Hematopoietic multipotent progenitor cell treated with erythropoietin and hydrocortisone succinate and interleukin-3 and kit ligand, for 8 days (in vitro differentiated cells): ENCODE measurements around the gene USP47.
A peak's percentile ranks its signal among the peaks of the same experiment; 100 is the strongest.
"Not testable (repeated sequence)": the region's sequence is repeated elsewhere in the genome, so short reads cannot be mapped to it uniquely, and the experiment has no call there.

Experiments used
- DNase-seq: peaks from one replicate; pipeline ENCODE4 v3.0.0-alpha.2; 2015

USP47 gene

GRCh38 chr11:11831406-11831805 is 10.4 kb upstream of the USP47 start:
- DNase-seq, result not testable (repeated sequence)

DNA sequence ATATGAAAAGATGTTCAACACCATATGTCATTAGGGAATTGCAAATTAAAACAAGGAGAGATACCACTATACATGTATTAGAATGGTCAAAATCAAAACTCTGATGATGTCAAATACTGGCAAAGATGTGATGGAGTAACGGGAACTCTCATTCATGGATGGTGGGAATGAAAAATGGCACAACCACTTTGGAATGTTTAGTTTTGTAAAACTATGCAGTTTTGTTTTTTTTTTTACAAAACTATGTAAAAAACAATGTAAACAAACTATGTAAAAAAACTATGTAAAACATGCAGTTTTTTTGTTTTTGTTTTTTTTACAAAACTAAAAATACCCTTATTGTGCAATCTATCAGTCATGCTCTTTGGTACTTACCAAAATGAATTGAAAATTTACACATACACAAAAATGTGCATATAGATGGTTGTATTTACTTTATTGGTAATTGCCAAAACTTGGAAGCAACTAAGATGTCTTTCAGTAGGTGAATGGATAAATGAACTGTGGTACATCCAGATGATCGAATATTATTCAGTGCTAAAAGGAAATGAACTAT is 5.0 kb upstream of the USP47 start:
- DNase-seq, result no peak

DNA sequence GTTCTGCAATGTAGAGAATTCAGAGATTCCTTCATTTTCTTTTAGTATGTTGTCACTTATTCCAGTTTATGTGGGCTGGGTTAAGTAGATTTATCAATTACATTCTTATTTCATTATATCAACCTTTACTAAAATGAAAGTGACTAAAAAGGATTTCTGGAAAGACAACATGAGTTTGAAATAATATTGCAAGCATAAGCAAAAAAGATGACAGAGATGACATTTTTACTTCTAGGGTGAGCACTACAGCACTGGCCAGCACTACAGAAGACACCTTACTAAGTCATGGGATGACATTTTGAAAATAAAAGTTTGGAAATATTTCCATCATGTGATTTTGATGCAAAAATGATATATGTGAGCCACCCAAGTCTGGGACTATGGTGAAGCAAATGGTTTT is 2.1 kb upstream of the USP47 start:
- DNase-seq, result no peak

- DNase-seq, result peak; percentile 41
Measured at GRCh38 chr11:11841116-11841722, 553 bp upstream of the USP47 start.

- peak; percentile 87 for DNase-seq
Measured at GRCh38 chr11:11842421-11843008, 743 bp downstream of the USP47 start.

- DNase-seq, result peak; percentile 55
Measured at GRCh38 chr11:11843211-11843621, 1.4 kb downstream of the USP47 start.

- peak; percentile 24 for DNase-seq
Measured at GRCh38 chr11:11843642-11844041, 1.9 kb downstream of the USP47 start.

DNA sequence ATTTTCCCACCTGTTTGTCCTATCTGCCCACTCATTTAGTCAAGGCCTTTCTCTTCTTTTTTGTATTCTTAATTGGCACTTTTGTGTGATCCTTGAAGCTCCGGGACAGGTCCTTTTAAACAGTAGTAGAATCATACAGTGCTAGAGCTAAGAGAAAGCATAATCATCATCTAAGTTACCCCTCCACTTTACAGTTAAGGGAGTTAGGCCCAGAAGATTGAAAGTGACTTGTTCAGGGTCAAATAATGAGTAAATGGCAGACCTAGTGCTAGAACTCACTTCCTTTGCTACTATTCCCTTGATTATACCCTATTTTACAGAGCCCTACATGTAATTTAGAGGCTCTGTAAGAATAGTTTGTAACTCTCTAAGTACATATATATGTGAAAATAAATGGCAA is 2.5 kb downstream of the USP47 start:
- DNase-seq, result no peak

DNA sequence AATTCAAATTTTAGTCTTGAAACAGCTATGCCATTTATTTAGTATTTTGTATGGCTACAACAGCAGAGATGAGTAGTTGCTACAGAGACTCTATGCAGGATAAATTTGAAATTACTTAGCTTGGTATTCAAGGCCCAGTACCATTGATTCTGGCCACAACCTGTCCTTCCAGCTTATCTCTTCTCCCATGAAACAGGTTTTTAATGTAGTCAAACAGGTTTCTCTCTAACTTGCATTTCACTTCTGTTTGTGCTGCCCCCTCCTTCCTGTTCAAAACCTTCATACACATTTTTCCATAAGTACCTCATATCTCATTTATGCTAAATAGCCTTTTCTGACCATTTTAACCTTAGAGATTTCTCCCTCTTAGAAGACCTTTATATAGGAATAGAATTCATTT is 3.3 kb downstream of the USP47 start:
- peak; percentile 30 for DNase-seq

DNA sequence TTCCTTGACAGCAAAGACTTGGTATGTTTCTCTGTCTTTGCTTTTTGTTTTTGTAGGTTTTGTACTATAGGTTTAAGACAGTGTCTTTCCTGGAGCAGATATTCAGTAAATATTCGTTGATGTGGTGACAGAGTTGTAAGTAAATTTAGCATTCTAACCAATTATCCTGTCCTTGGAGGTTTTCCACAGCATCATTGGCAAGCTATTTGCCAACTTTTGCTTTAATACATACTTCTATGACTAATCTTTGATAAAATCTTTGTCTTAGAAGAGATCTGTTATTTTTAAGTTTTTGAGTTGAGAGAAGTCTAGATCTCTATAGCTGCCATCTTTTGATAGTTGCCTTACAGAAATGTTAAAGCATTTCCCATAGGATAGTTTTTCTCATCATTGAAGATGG is 3.8 kb downstream of the USP47 start:
- no peak for DNase-seq

- no peak for DNase-seq
Measured at GRCh38 chr11:11847082-11847481, 5.3 kb downstream of the USP47 start.

DNA sequence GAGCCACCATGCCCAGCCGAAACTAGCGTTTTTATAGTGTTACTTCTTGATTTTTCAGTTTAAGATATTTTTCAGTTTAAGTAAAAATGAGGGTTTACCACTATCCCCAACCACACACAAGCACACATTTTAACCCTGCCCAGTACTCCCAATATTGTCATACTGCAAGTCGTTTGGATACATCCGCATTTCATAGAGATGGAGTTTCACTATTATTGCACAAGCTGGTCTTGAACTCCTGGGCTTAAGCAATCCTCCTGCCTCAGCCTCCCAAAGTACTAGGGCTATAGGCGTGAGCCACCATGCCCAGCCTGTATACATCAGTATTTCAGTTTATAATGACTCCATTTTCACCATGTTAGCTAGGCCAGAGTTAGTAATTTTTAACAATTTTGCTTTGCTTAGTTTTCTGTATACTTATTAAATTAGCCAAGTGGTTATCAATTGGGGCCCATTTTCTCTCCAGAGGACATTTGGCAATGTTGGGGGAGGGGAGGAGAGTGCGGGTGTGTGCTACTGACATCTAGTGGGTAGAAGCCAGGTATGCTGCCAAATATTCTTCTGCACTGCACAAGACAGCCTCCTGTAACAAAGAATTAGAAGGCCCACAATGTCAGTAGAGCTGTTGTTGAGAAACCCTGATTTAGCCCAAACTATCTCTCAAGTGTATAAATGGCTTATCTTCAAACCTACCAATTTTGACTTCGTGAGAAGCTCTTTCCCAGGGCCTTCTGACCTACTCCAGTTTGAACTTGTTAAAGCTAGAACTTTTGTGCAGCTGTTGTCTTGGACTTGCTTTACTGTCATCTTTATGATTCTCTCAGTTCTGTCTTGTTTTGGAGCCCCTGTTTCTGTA is 7.3 kb downstream of the USP47 start:
- peak; percentile 87 for DNase-seq

GRCh38 chr11:11850668-11851067 is 8.9 kb downstream of the USP47 start:
- no peak for DNase-seq

DNA sequence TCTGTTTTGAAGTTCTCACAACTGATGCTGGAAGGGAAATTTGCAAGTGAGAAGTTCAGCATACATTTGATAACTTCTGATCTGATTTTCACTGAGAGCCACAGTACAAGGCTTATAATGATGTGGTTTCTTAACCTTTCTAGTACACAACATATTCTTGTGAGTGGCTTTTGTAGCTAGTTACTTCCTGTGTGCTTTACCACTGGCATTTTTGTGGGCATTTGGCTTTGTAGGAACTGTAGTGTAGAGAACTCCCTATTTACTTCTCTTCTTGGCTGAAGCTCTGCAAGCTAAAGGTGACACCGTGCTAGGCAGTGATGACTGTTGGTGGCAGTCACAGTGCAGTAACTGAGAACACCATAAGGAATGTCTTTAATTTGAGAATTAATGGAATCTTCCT is 14.9 kb downstream of the USP47 start:
- no peak for DNase-seq

GRCh38 chr11:11857769-11858168 is 16.0 kb downstream of the USP47 start:
- no peak for DNase-seq

- no peak for DNase-seq
Measured at GRCh38 chr11:11858676-11859075, 16.9 kb downstream of the USP47 start.

DNA sequence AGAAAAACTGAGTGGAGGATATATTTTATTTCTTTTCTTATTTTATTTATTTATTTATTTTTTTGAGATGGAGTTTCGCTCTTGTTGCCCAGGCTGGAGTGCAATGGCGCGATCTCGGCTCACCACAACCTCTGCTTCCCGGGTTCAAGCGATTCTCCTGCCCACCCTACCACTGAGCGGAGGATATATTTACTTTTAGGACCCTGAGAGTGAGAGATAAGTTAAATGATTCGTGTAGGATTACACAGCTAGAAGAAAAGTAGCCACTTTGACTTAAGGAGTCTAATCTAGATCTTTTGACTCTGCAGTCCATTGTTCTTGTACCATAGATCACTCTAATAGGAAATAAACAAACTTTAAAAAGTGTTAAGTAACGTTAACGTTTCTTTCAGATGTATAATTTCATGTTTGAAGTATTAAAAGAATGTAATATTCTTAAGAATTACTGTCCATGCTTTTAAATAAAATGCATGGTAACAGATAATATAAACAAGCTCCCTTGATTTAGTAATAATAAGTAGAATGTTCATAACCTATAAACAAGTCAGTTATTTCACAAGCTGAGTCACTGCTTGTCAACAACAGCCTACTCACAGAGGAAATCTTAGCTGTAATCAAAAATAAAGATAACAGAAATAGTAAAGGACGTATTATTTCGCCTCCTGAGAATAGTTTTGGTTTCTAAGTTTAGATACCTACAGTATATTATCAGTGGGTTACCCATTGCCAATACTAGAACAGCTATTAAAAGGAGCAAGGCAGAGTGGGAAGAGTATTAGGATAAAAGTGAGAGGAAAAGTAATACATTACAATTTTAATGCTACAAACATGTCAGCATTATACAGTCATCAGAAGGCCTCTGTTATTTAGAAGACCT is 18.6 kb downstream of the USP47 start:
- DNase-seq, result no peak

GRCh38 chr11:11862999-11863398 is 21.2 kb downstream of the USP47 start:
- DNase-seq, result no peak

GRCh38 chr11:11864332-11864731 is 22.6 kb downstream of the USP47 start:
- no peak for DNase-seq

GRCh38 chr11:11864803-11865202 is 23.0 kb downstream of the USP47 start:
- no peak for DNase-seq

GRCh38 chr11:11865449-11865848 is 23.7 kb downstream of the USP47 start:
- no peak for DNase-seq

- DNase-seq, result peak; percentile 82
Measured at GRCh38 chr11:11866203-11866602, 24.4 kb downstream of the USP47 start.

GRCh38 chr11:11867720-11868119 is 25.9 kb downstream of the USP47 start:
- DNase-seq, result no peak
